ENCODE measurements around the gene CDK6.

Gene CDK6

GRCh38 chr7:92680442-92680841 is 155.9 kb downstream of the CDK6 start:
- no peak for DNase-seq (ENCODE audit: low read depth)

GRCh38 chr7:92678291-92678920 is 158.0 kb downstream of the CDK6 start:
- DNase-seq (ENCODE audit: low read depth), result no peak

GRCh38 chr7:92674379-92674778 is 162.0 kb downstream of the CDK6 start:
- no peak for DNase-seq (ENCODE audit: low read depth)

GRCh38 chr7:92671505-92672169 is 164.7 kb downstream of the CDK6 start:
- no peak for DNase-seq (ENCODE audit: low read depth)

- DNase-seq (ENCODE audit: low read depth), result no peak
These were observed 166.0 kb downstream of the CDK6 start for GRCh38 chr7:92670204-92670851.

- DNase-seq (ENCODE audit: low read depth), result no peak
These were observed 166.7 kb downstream of the CDK6 start for GRCh38 chr7:92669616-92670165.

- no peak for DNase-seq (ENCODE audit: low read depth)
These were observed 167.8 kb downstream of the CDK6 start for GRCh38 chr7:92668564-92668963.

GRCh38 chr7:92667816-92668535 is 168.4 kb downstream of the CDK6 start:
- DNase-seq (ENCODE audit: low read depth), result no peak

GRCh38 chr7:92665926-92666325 is 170.4 kb downstream of the CDK6 start:
- no peak for DNase-seq (ENCODE audit: low read depth)

- DNase-seq (ENCODE audit: low read depth), result no peak
These were observed 174.7 kb downstream of the CDK6 start for GRCh38 chr7:92661651-92662050.

- no peak for DNase-seq (ENCODE audit: low read depth)
These were observed 177.7 kb downstream of the CDK6 start for GRCh38 chr7:92658671-92659070.

- DNase-seq (ENCODE audit: low read depth), result no peak
These were observed 179.0 kb downstream of the CDK6 start for GRCh38 chr7:92657391-92657790.

GRCh38 chr7:92656121-92656520 is 180.3 kb downstream of the CDK6 start:
- DNase-seq (ENCODE audit: low read depth), result no peak

GRCh38 chr7:92655346-92655884 is 181.0 kb downstream of the CDK6 start:
- DNase-seq (ENCODE audit: low read depth), result no peak

GRCh38 chr7:92653136-92653535 is 183.2 kb downstream of the CDK6 start:
- no peak for DNase-seq (ENCODE audit: low read depth)

- DNase-seq (ENCODE audit: low read depth), result no peak
These were observed 183.8 kb downstream of the CDK6 start for GRCh38 chr7:92652536-92652935.

- no peak for DNase-seq (ENCODE audit: low read depth)
These were observed 186.0 kb downstream of the CDK6 start for GRCh38 chr7:92650391-92650790.

- no peak for DNase-seq (ENCODE audit: low read depth)
These were observed 188.3 kb downstream of the CDK6 start for GRCh38 chr7:92648067-92648466.

- no peak for DNase-seq (ENCODE audit: low read depth)
These were observed 188.7 kb downstream of the CDK6 start for GRCh38 chr7:92647652-92648051.

- DNase-seq (ENCODE audit: low read depth), result no peak
These were observed 189.3 kb downstream of the CDK6 start for GRCh38 chr7:92647011-92647625.

- DNase-seq (ENCODE audit: low read depth), result no peak
These were observed 191.0 kb downstream of the CDK6 start for GRCh38 chr7:92645114-92646061.
